HL-60 (cell line): Measurements from ENCODE around the gene CTDP1.

ENCODE experiments used
- POLR2AphosphoS5 ChIP-seq: IDR thresholded peaks from 2 replicates; pipeline ENCODE4 v1.6.1; 2012; ENCODE audit warnings: low read depth
- TF ChIP-seq, protein P1 (sequence below): IDR thresholded peaks from 2 replicates; pipeline ENCODE4 v1.6.1; 2012; ENCODE audit warnings: low read depth; ENCODE audit not compliant: insufficient replicate concordance
- TF ChIP-seq, protein P2 (sequence below): IDR thresholded peaks from one replicate; pipeline ENCODE4 v1.5.1; 2011; ENCODE audit warnings: low read length, control low read depth, inconsistent platforms; ENCODE audit not compliant: insufficient read depth

DNA sequence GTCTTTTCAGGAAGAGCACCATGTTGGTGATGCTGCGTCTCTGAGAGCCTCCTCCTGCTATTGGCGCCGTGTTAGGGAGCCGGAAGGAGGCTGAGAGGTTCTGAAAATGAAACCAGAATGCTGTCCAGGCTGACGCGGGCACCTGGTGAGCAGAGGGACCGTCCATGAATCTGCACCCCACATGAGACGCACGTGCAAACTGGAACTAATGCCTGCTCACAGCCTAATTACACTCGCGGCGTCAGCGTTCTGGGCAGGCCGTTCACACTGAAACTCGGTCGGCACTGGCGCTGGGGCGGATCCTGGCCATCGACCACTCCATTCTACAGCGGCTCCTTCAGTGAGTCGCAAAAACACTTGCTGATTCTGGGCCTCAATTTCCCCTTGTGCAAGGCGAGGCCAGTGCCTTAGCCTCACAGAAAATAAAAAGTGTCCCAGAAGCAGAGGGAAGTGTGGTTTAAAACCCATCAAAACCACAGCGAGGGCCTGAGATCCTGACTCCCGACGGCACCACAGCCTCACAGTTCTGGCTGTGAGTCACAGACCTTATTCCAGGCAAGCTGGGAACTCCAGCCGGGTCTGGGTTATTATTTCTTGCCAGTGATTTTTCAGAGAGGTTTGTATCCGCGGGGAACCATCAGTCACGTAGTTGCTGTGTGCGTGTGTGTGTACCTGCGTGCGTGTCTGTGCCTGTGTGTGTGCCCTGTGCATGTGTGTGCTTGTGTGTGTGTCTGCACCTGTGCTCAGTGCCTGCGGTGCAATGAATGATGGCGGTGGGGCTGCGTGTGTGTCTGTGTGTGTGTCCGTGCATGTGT is 49.1 kb upstream of the CTDP1 start:
- TF ChIP-seq, protein P1, sequence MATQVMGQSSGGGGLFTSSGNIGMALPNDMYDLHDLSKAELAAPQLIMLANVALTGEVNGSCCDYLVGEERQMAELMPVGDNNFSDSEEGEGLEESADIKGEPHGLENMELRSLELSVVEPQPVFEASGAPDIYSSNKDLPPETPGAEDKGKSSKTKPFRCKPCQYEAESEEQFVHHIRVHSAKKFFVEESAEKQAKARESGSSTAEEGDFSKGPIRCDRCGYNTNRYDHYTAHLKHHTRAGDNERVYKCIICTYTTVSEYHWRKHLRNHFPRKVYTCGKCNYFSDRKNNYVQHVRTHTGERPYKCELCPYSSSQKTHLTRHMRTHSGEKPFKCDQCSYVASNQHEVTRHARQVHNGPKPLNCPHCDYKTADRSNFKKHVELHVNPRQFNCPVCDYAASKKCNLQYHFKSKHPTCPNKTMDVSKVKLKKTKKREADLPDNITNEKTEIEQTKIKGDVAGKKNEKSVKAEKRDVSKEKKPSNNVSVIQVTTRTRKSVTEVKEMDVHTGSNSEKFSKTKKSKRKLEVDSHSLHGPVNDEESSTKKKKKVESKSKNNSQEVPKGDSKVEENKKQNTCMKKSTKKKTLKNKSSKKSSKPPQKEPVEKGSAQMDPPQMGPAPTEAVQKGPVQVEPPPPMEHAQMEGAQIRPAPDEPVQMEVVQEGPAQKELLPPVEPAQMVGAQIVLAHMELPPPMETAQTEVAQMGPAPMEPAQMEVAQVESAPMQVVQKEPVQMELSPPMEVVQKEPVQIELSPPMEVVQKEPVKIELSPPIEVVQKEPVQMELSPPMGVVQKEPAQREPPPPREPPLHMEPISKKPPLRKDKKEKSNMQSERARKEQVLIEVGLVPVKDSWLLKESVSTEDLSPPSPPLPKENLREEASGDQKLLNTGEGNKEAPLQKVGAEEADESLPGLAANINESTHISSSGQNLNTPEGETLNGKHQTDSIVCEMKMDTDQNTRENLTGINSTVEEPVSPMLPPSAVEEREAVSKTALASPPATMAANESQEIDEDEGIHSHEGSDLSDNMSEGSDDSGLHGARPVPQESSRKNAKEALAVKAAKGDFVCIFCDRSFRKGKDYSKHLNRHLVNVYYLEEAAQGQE, result no peak
- no peak for TF ChIP-seq POLR2AphosphoS5
- TF ChIP-seq, protein P2, sequence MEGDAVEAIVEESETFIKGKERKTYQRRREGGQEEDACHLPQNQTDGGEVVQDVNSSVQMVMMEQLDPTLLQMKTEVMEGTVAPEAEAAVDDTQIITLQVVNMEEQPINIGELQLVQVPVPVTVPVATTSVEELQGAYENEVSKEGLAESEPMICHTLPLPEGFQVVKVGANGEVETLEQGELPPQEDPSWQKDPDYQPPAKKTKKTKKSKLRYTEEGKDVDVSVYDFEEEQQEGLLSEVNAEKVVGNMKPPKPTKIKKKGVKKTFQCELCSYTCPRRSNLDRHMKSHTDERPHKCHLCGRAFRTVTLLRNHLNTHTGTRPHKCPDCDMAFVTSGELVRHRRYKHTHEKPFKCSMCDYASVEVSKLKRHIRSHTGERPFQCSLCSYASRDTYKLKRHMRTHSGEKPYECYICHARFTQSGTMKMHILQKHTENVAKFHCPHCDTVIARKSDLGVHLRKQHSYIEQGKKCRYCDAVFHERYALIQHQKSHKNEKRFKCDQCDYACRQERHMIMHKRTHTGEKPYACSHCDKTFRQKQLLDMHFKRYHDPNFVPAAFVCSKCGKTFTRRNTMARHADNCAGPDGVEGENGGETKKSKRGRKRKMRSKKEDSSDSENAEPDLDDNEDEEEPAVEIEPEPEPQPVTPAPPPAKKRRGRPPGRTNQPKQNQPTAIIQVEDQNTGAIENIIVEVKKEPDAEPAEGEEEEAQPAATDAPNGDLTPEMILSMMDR, result no peak
